Stomach (tissue), 4 donors: ENCODE data around the gene PLIN1.

Experiments
- POLR2A ChIP-seq, 4 donors: fragments of 450-650 bp; IDR thresholded peaks; one replicate each; pipeline ENCODE4 v1.6.1; 2016; ENCODE audit warnings: antibody characterized with exemption in 4 of 4, control low read depth in 2 of 4, mild to moderate bottlenecking in 1 of 4, moderate library complexity in 1 of 4
- POLR2AphosphoS5 ChIP-seq, 3 donors: sonication (generic); formaldehyde crosslinking; IDR thresholded peaks; one replicate each; pipeline ENCODE4 v1.6.1; 2016; ENCODE audit warnings: antibody characterized with exemption in 3 of 3
- TF ChIP-seq, protein P1 (sequence below), 7 experiments: fragments of 450-650 bp in 4 of 7; fragments of 200-600 bp in 3 of 7; sonication (generic) in 3 of 7; IDR thresholded peaks; one replicate each; pipeline ENCODE4 v1.5.1; 2016 to 2019; ENCODE audit warnings: antibody characterized with exemption in 7 of 7, control low read depth in 2 of 7, mild to moderate bottlenecking in 1 of 7

DNA sequence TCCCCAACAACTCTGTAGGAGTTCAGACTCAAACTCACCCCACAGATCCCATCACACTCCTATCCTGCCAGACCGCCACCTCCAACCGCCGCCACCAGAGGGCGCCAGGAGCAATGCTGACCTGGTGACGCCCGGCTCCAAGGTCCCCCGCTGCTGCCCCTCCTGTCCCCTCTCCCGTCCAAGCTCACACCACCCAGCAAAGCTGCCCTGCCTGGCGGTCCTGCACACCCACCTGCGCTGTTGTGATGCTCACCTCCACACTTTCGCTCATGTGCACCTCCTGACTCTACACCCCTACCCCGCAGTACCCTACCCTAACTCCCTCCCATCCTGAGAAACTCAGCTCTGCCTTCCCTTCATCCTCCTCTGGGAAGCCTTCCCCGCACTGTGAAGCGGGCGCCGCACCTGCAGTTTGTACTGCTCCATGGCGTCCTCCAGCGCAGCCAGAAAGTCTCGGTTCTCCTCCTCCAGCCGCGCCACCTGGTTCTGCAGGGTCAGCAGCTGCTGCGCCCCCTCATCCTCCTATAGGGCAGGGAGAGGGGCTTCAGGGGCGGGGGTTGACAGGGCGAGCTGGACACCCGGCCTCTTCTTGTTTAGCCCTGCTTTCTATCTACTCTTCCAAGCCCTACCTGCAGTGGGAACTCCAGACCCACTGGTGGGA, 31.8 kb downstream of the PLIN1 start:
- TF ChIP-seq POLR2AphosphoS5 (IDR thresholded peaks at IDR 0.05) (peak in 1 of 3 donors; percentile 9), POLR2A (IDR thresholded peaks at IDR 0.05) (no peak)
- TF ChIP-seq, protein P1, sequence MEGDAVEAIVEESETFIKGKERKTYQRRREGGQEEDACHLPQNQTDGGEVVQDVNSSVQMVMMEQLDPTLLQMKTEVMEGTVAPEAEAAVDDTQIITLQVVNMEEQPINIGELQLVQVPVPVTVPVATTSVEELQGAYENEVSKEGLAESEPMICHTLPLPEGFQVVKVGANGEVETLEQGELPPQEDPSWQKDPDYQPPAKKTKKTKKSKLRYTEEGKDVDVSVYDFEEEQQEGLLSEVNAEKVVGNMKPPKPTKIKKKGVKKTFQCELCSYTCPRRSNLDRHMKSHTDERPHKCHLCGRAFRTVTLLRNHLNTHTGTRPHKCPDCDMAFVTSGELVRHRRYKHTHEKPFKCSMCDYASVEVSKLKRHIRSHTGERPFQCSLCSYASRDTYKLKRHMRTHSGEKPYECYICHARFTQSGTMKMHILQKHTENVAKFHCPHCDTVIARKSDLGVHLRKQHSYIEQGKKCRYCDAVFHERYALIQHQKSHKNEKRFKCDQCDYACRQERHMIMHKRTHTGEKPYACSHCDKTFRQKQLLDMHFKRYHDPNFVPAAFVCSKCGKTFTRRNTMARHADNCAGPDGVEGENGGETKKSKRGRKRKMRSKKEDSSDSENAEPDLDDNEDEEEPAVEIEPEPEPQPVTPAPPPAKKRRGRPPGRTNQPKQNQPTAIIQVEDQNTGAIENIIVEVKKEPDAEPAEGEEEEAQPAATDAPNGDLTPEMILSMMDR (IDR thresholded peaks at IDR 0.05): peak in 5 of 7 experiments; percentile 78 to 86 (median 83)
